Hepatocyte (in vitro differentiated cells): ENCODE data around the gene HHAT. TPM values are rescaled to one million over a fixed set of nuclear protein-coding genes. Genes with fewer than 3 reads are reported as not detected.

Experiments used
- DNase-seq: peaks from one replicate; pipeline ENCODE4 v3.0.0-alpha.2; 2016; ENCODE audit warnings: low spot score
- H2AFZ ChIP-seq: fragments of 200-600 bp; sonication (generic); 2 replicates; pipeline ENCODE4 v1.6.0; 2016; ENCODE audit warnings: antibody characterized with exemption, mild to moderate bottlenecking
- H3K27ac ChIP-seq: fragments of 200-600 bp; sonication (generic); 2 replicates; pipeline ENCODE4 v1.5.1; 2016; ENCODE audit warnings: mild to moderate bottlenecking
- H3K27me3 ChIP-seq: fragments of 200-600 bp; sonication (generic); 2 replicates; pipeline ENCODE4 v1.6.1; 2016
- H3K36me3 ChIP-seq: fragments of 200-600 bp; sonication (generic); replicated peaks from 2 replicates; pipeline ENCODE4 v1.5.1; 2016; ENCODE audit warnings: low read depth; ENCODE audit not compliant: insufficient read depth
- H3K4me1 ChIP-seq: fragments of 200-600 bp; sonication (generic); 2 replicates; pipeline ENCODE4 v1.5.1; 2016; ENCODE audit warnings: mild to moderate bottlenecking, moderate library complexity; ENCODE audit not compliant: insufficient read depth
- H3K4me2 ChIP-seq: fragments of 200-600 bp; sonication (generic); 2 replicates; pipeline ENCODE4 v1.6.0; 2016
- H3K4me3 ChIP-seq: fragments of 200-600 bp; sonication (generic); 2 replicates; pipeline ENCODE4 v1.5.1; 2016; ENCODE audit warnings: mild to moderate bottlenecking
- H3K79me2 ChIP-seq: fragments of 200-600 bp; sonication (generic); 2 replicates; pipeline ENCODE4 v1.6.0; 2017; ENCODE audit warnings: mild to moderate bottlenecking
- H3K9me2 ChIP-seq: fragments of 200-600 bp; sonication (generic); replicated peaks from 2 replicates; pipeline ENCODE4 v1.6.0; 2017; ENCODE audit warnings: mild to moderate bottlenecking; ENCODE audit not compliant: insufficient read depth
- H3K9me3 ChIP-seq: fragments of 200-600 bp; sonication (generic); 2 replicates; pipeline ENCODE4 v1.5.1; 2016; ENCODE audit warnings: low read depth, mild to moderate bottlenecking
- H4K20me1 ChIP-seq: fragments of 200-600 bp; sonication (generic); 2 replicates; pipeline ENCODE4 v1.6.0; 2016; ENCODE audit warnings: mild to moderate bottlenecking; ENCODE audit not compliant: insufficient read depth, poor library complexity, severe bottlenecking
- CTCF ChIP-seq: fragments of 200-600 bp; sonication (generic); IDR thresholded peaks from 2 replicates; pipeline ENCODE4 v1.5.1; 2016; ENCODE audit warnings: antibody characterized with exemption, mild to moderate bottlenecking; ENCODE audit not compliant: poor library complexity
- EZH2 ChIP-seq: fragments of 200-600 bp; sonication (generic); IDR thresholded peaks from 2 replicates; pipeline ENCODE4 v1.6.1; 2016; ENCODE audit warnings: antibody characterized with exemption, mild to moderate bottlenecking, borderline replicate concordance
- EZH2phosphoT487 ChIP-seq: fragments of 200-600 bp; sonication (generic); IDR thresholded peaks from one replicate; pipeline ENCODE4 v1.6.1; 2018; ENCODE audit warnings: antibody characterized with exemption, mild to moderate bottlenecking, low read depth, moderate library complexity; ENCODE audit not compliant: unreplicated experiment, severe bottlenecking
- WGBS: methylation state at CpG from one replicate; pipeline ENCODE4 v1.1.6; 2016; ENCODE audit warnings: low lambda C conversion rate; ENCODE audit errors: missing lambda C conversion rate; 5-methylcytosine and 5-hydroxymethylcytosine counted together
- polyA plus RNA-seq: library from polyadenylated mRNA; unstranded; fragments of >200 nt; fragmentation: Nextera tagmentation; extraction: Ambion mirVana; gene quantifications from 2 replicates; pipeline ENCODE4 v1.2.1, GENCODE V29; 2016
- total RNA-seq: library from RNA; depleted of rRNA; stranded (reverse); fragments of >200 nt; gene quantifications from 2 replicates; pipeline ENCODE4 v1.2.3, GENCODE V29; 2014

HHAT gene
- total and polyA plus RNA-seq, 2 experiments from 2014 or later: 5.3 to 6.3 TPM

DNA sequence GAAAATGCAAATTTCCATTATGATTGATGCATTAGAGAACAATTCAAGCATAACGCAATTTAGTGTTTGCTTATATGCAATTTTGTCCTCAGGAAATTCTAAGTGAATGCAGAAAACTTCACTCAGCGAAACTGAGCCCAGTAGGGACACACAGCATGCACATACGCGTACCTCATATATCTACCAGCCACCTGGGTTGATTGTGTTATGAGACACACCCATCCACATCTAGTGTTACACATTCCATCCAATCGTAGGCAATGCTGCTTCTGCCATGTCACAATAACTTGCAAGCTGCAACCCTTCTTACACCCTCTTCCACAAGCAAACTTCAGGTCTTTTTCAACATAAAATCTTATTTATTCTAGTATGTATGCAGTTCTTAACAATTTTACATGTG is 312.9 kb downstream of the HHAT start:
- no peak for TF ChIP-seq EZH2
- TF ChIP-seq EZH2phosphoT487: no peak
- TF ChIP-seq CTCF: no peak
- 84% methylated on average over 5 of the region's 5 CpGs for WGBS

GRCh38 chr1:210645582-210646257 is 317.0 kb downstream of the HHAT start:
- H3K27ac ChIP-seq: no peak overlapping the region
- no peaks in the 10 kb centered on the region for H4K20me1 ChIP-seq
- no peak overlapping the region for H3K4me3 ChIP-seq
- peak overlapping the region; percentile 0 for H3K4me2 ChIP-seq
- no peak overlapping the region for H2AFZ ChIP-seq
- H3K27me3 ChIP-seq: peaks cover 6% of the 10 kb centered on the region
- H3K36me3 ChIP-seq: no peaks in the 10 kb centered on the region
- DNase-seq: no peak
- no peaks in the 10 kb centered on the region for H3K79me2 ChIP-seq
- H3K9me3 ChIP-seq: no peaks in the 10 kb centered on the region
- TF ChIP-seq EZH2 (no peak), CTCF (no peak), EZH2phosphoT487 (no peak)
- H3K4me1 ChIP-seq: peaks cover 5% of the 10 kb centered on the region
- 63% methylated on average over 7 of the region's 7 CpGs for WGBS
- no peaks in the 10 kb centered on the region for H3K9me2 ChIP-seq

More for the DNA sequence above, 312.9 kb downstream of the HHAT start:
- no peak for DNase-seq
- Histone ChIP-seq H3K4me1 (peaks cover 5% of the 10 kb centered on the region), H3K4me3 (no peak overlapping the region), H2AFZ (no peak overlapping the region), H3K36me3 (no peaks in the 10 kb centered on the region), H3K9me3 (no peaks in the 10 kb centered on the region), H3K4me2 (no peak overlapping the region), H3K79me2 (no peaks in the 10 kb centered on the region), H3K27me3 (peaks cover 6% of the 10 kb centered on the region), H4K20me1 (no peaks in the 10 kb centered on the region), H3K9me2 (no peaks in the 10 kb centered on the region), H3K27ac (no peak overlapping the region)

- H4K20me1 ChIP-seq: no peaks in the 10 kb centered on the region
- peaks cover 5% of the 10 kb centered on the region for H3K4me1 ChIP-seq
- no peak overlapping the region for H3K27ac ChIP-seq
- no peak overlapping the region for H3K4me3 ChIP-seq
- 59% methylated on average over 2 of the region's 2 CpGs for WGBS
- no peak overlapping the region for H2AFZ ChIP-seq
- no peaks in the 10 kb centered on the region for H3K79me2 ChIP-seq
- peak overlapping the region; percentile 0 for H3K4me2 ChIP-seq
- no peaks in the 10 kb centered on the region for H3K9me3 ChIP-seq
- peaks cover 6% of the 10 kb centered on the region for H3K27me3 ChIP-seq
- no peaks in the 10 kb centered on the region for H3K9me2 ChIP-seq
- no peak for DNase-seq
- H3K36me3 ChIP-seq: no peaks in the 10 kb centered on the region
- TF ChIP-seq CTCF: no peak
- TF ChIP-seq EZH2phosphoT487: no peak
- no peak for TF ChIP-seq EZH2
These were observed 317.5 kb downstream of the HHAT start for GRCh38 chr1:210646258-210646616.
